ENCODE measurements around the gene SUGCT.

SUGCT gene

GRCh38 chr7:40885503-40885902, 750.7 kb downstream of the SUGCT start:
- no peaks in the 10 kb centered on the region for H3K4me1 ChIP-seq
- H3K4me3 ChIP-seq (ENCODE audit: low read depth, low read length), result no peak overlapping the region
- H3K9me3 ChIP-seq, result no peaks in the 10 kb centered on the region
- no peak for TF ChIP-seq CTCF (IDR thresholded peaks at IDR 0.05; ENCODE audit: low read depth, low read length)
- no peaks in the 10 kb centered on the region for H3K27me3 ChIP-seq
- no peaks in the 10 kb centered on the region for H3K36me3 ChIP-seq
- no peak for DNase-seq

GRCh38 chr7:40887099-40887498, 752.3 kb downstream of the SUGCT start:
- no peaks in the 10 kb centered on the region for H3K9me3 ChIP-seq
- DNase-seq, result no peak
- no peaks in the 10 kb centered on the region for H3K36me3 ChIP-seq
- H3K4me1 ChIP-seq, result no peaks in the 10 kb centered on the region
- H3K27me3 ChIP-seq, result no peaks in the 10 kb centered on the region
- TF ChIP-seq CTCF (IDR thresholded peaks at IDR 0.05; ENCODE audit: low read depth, low read length), result no peak
- no peak overlapping the region for H3K4me3 ChIP-seq (ENCODE audit: low read depth, low read length)

GRCh38 chr7:40888499-40888898, 753.7 kb downstream of the SUGCT start:
- H3K4me3 ChIP-seq (ENCODE audit: low read depth, low read length), result no peak overlapping the region
- H3K27me3 ChIP-seq, result no peaks in the 10 kb centered on the region
- no peaks in the 10 kb centered on the region for H3K9me3 ChIP-seq
- no peak for DNase-seq
- H3K4me1 ChIP-seq, result no peaks in the 10 kb centered on the region
- no peak for TF ChIP-seq CTCF (IDR thresholded peaks at IDR 0.05; ENCODE audit: low read depth, low read length)
- no peaks in the 10 kb centered on the region for H3K36me3 ChIP-seq

- no peaks in the 10 kb centered on the region for H3K36me3 ChIP-seq
- no peak for TF ChIP-seq CTCF (IDR thresholded peaks at IDR 0.05; ENCODE audit: low read depth, low read length)
- no peaks in the 10 kb centered on the region for H3K27me3 ChIP-seq
- no peaks in the 10 kb centered on the region for H3K4me1 ChIP-seq
- H3K4me3 ChIP-seq (ENCODE audit: low read depth, low read length), result no peak overlapping the region
- no peaks in the 10 kb centered on the region for H3K9me3 ChIP-seq
- DNase-seq, result no peak
These were observed 754.3 kb downstream of the SUGCT start for GRCh38 chr7:40889099-40889498.

GRCh38 chr7:40889539-40889938, 754.7 kb downstream of the SUGCT start:
- Histone ChIP-seq H3K9me3 (no peaks in the 10 kb centered on the region), H3K27me3 (no peaks in the 10 kb centered on the region), H3K4me3 (ENCODE audit: low read depth, low read length) (no peak overlapping the region), H3K4me1 (no peaks in the 10 kb centered on the region), H3K36me3 (no peaks in the 10 kb centered on the region)
- TF ChIP-seq CTCF (IDR thresholded peaks at IDR 0.05; ENCODE audit: low read depth, low read length), result no peak
- no peak for DNase-seq

- no peak for DNase-seq
- Histone ChIP-seq H3K27me3 (no peaks in the 10 kb centered on the region), H3K4me3 (ENCODE audit: low read depth, low read length) (no peak overlapping the region), H3K4me1 (no peaks in the 10 kb centered on the region), H3K9me3 (no peaks in the 10 kb centered on the region), H3K36me3 (no peaks in the 10 kb centered on the region)
- no peak for TF ChIP-seq CTCF (IDR thresholded peaks at IDR 0.05; ENCODE audit: low read depth, low read length)
These were observed 755.4 kb downstream of the SUGCT start for GRCh38 chr7:40890088-40890692.

All from BE2C (cell line).